ENCODE measurements around the gene ARHGAP27. TPM values are rescaled to one million over a fixed set of nuclear protein-coding genes. Genes with fewer than 3 reads are reported as not detected.

ARHGAP27 gene
- total and polyA plus RNA-seq, 9 of the 15 experiments (the other 6 are each of a cell fraction or from before 2014, with no cell fraction given): 0.04 to 4.6 (median 2.1) TPM

DNA sequence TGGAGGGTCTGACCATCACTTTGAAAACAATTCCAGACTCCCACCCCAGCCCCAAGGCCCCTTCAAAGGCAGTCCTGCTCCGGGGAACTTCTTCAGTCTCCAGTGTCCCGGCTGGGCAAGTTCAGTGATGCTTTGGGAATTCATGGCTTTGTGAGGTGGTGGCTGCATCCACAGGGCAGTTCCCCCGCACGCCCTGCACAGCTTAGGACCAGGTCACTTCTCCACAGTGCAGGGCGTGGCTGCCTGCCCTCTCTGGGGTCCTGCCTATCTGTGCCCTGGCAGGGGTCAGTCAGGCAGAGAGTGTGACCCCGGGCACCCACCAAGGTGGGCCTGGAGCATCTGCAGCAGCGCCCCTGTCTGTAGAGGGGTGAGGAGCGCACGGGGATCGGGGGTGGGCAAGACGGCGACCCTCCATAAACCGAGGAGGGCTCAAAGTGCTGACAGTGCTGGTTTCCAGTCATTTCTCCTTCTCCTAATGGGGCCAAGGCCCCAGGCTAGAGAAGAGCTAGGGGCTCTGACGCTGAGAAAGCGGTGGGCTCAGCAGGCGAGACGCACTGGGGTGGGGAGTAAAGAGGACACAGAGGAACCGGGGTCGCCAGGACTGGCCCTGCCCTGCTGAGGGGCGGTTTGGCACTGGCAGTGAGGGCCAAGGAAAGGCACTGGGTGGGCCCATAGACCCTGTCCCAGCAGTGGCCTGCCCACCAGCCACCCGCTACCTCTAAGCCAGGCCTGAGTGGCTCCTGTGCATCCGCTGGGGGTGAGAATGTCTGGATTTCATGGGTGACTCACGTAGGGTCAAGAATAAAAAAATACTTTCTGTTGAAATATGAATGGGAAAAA is 4.2 kb upstream of the ARHGAP27 start:
- Histone ChIP-seq H3K27me3 (ENCODE audit: control insufficient read depth in 2 of 2, insufficient read depth in 2 of 2, low read length in 2 of 2) (no peaks in the 10 kb centered on the region), H4K20me1 (replicated peaks; ENCODE audit: control insufficient read depth, insufficient read depth, low read length) (no peaks in the 10 kb centered on the region), H3K9me3 (replicated peaks; ENCODE audit: control insufficient read depth, insufficient read depth, low read depth, low read length) (no peaks in the 10 kb centered on the region), H2AFZ (ENCODE audit: low read depth, low read length) (no peak overlapping the region), H3K4me1 (replicated peaks in 1 of 2; ENCODE audit: control insufficient read depth in 2 of 2, insufficient read depth in 2 of 2, low read length in 2 of 2) (peaks cover 0 to 24% of the 10 kb centered on the region in 2 experiments; a peak in 2 of 5 replicates), H3K27ac (ENCODE audit: extremely low read depth, low read depth, low read length) (no peak overlapping the region), H3K9me1 (ENCODE audit: control insufficient read depth, insufficient read depth, low read length) (no peaks in the 10 kb centered on the region), H3K79me2 (ENCODE audit: control insufficient read depth, insufficient read depth, low read length) (no peaks in the 10 kb centered on the region), H3K4me2 (ENCODE audit: insufficient read depth, low read length) (no peak overlapping the region), H3K36me3 (ENCODE audit: control insufficient read depth, insufficient read depth, low read length) (no peaks in the 10 kb centered on the region), H3K9ac (ENCODE audit: insufficient read depth in 1 of 2, low read depth in 2 of 2, low read length in 2 of 2) (no peak overlapping the region), H3K4me3 (no peak overlapping the region)
- in situ Hi-C loops (cut with MboI): loop anchor here (25.0 kb wide), 1 partner anchor 1075 kb away; the partner anchor contains the start of gene LRRC37A2
- BruUV-seq (replicated peaks): no TSS peak
- no peak for DNase-seq (ENCODE audit: extremely low read depth in 1 of 4, low spot score in 3 of 4)
- no peak for FAIRE-seq
- WGBS (ENCODE audit: insufficient coverage, low coverage, missing lambda C conversion rate): 79% methylated on average over 17 of the region's 23 CpGs
- intact Hi-C loops (cut with micrococcal nuclease): no loop called here
- CTCF ChIA-PET (ENCODE audit: low intra/inter-chr PET ratio): no interaction called here
- TF ChIP-seq ZNF324 (CRISPR knock-in tag; IDR thresholded peaks at IDR 0.05): no peak
- no peak for TF ChIP-seq BACH1 (tag; IDR thresholded peaks at IDR 0.05)
- TF ChIP-seq THRA (IDR thresholded peaks at IDR 0.05): no peak
- no peak for TF ChIP-seq BRF2 (IDR thresholded peaks at IDR 0.05; ENCODE audit: borderline replicate concordance, insufficient read depth, insufficient read length)
- TF ChIP-seq SRSF7 (optimal IDR thresholded peaks at IDR 0.05; ENCODE audit: low read depth, low read length): no peak
- POLR2A ChIA-PET: interaction anchor here (0.5 kb wide), 1 partner anchor 170 kb away, joined by 3 read pairs; no protein-coding TSS in a partner anchor
- ATAC-seq: no peak
